ENCODE measurements around the gene KCNJ6. TPM values are rescaled to one million over a fixed set of nuclear protein-coding genes. Genes with fewer than 3 reads are reported as not detected.

Gene KCNJ6
- total RNA-seq, 1 experiment from 2014 or later: 1.2 TPM

GRCh38 chr21:37891972-37892371 lies 24.3 kb downstream of the KCNJ6 start:
- Histone ChIP-seq H3T11ph (ENCODE audit: low read length) (no peak overlapping the region), H3K4me1 (ENCODE audit: insufficient read depth, low read length) (peaks cover 6% of the 10 kb centered on the region; the same call in 1 of the 2 replicates), H3K4me2 (ENCODE audit: insufficient read depth, insufficient read length, low read length) (no peak overlapping the region), H2BK5ac (ENCODE audit: insufficient read length, low read length) (no peak overlapping the region), H4K8ac (replicated peaks; ENCODE audit: insufficient read length, low read depth, low read length) (no peak overlapping the region), H4K5ac (ENCODE audit: insufficient read length, low read depth, low read length) (no peak overlapping the region), H2AFZ (ENCODE audit: low read length) (no peak overlapping the region), H3K18ac (ENCODE audit: insufficient read length, low read depth, low read length) (no peak overlapping the region), H3K27me3 (ENCODE audit: insufficient read depth, low read length) (no peaks in the 10 kb centered on the region), H3K14ac (ENCODE audit: insufficient read depth, low read length) (no peak overlapping the region), H3K79me2 (ENCODE audit: insufficient read depth, low read length) (no peaks in the 10 kb centered on the region), H3K79me1 (ENCODE audit: insufficient read depth, low read depth, low read length, poor library complexity, severe bottlenecking) (no peaks in the 10 kb centered on the region), H2AK5ac (ENCODE audit: insufficient read length, low read length) (no peak overlapping the region), H3K27ac (ENCODE audit: insufficient read length, low read depth, low read length) (no peak overlapping the region), H3K23me2 (ENCODE audit: insufficient read length, low read depth, low read length, poor library complexity, severe bottlenecking) (no peaks in the 10 kb centered on the region), H3K56ac (ENCODE audit: insufficient read length, low read depth, low read length) (no peak overlapping the region), H2BK120ac (ENCODE audit: low read depth, low read length, poor library complexity, severe bottlenecking) (no peak overlapping the region), H2BK12ac (ENCODE audit: insufficient read length, low read depth, low read length) (no peak overlapping the region), H4K91ac (ENCODE audit: insufficient read length, low read depth, low read length) (no peak overlapping the region), H3K4ac (ENCODE audit: low read depth, low read length) (no peak overlapping the region), H4K20me1 (ENCODE audit: control insufficient read depth, insufficient read depth, insufficient read length) (peaks cover 2% of the 10 kb centered on the region), H2BK15ac (ENCODE audit: low read depth, low read length) (no peak overlapping the region), H3K9me3 (ENCODE audit: control insufficient read depth, low read depth, low read length) (no peaks in the 10 kb centered on the region), H3K9ac (ENCODE audit: extremely low read depth, insufficient read length, low read length) (no peak overlapping the region), H3K23ac (ENCODE audit: insufficient read length, low read depth, low read length) (no peak overlapping the region), H2BK20ac (ENCODE audit: low read depth, low read length, poor library complexity, severe bottlenecking) (no peak overlapping the region)
- H3K9me3 Mint-ChIP-seq: no peaks in the 10 kb centered on the region; a peak in 2 of 5 replicates
- no peak for TF ChIP-seq CTCF (conservative IDR thresholded peaks at IDR 0.05)
- DNase-seq: no peak
- H3K27me3 Mint-ChIP-seq (ENCODE audit: low read depth): no peaks in the 10 kb centered on the region; the same call in 1 of the 2 replicates
- H3K4me1 Mint-ChIP-seq: peaks cover 26 to 28% of the 10 kb centered on the region in 2 experiments
- no CpG with 5 or more reads among the region's 2 CpGs for WGBS (ENCODE audit: extremely low coverage, insufficient read length, low lambda C conversion rate)
- H3K27ac Mint-ChIP-seq: peak overlapping the region in 1 of 3 experiments; percentile 46; a peak in 2 of 7 replicates
- H3K36me3 Mint-ChIP-seq (ENCODE audit: insufficient read depth in 1 of 3, low read depth in 3 of 3): peaks cover 0 to 11% (median 0%) of the 10 kb centered on the region in 3 experiments; a peak in 3 of 7 replicates
- no peak overlapping the region for H3K4me3 Mint-ChIP-seq

Data from H9 (cell line).